NCI-H2171 (cell line): ENCODE measurements around the gene SORT1.
"Not testable (repeated sequence)": the region's sequence is repeated elsewhere in the genome, so short reads cannot be mapped to it uniquely, and the experiment has no call there.

Experiments
- DNase-seq: peaks from one replicate; lab custom pipeline; 2025; lab: John Stamatoyannopoulos, UW

Gene SORT1

DNA sequence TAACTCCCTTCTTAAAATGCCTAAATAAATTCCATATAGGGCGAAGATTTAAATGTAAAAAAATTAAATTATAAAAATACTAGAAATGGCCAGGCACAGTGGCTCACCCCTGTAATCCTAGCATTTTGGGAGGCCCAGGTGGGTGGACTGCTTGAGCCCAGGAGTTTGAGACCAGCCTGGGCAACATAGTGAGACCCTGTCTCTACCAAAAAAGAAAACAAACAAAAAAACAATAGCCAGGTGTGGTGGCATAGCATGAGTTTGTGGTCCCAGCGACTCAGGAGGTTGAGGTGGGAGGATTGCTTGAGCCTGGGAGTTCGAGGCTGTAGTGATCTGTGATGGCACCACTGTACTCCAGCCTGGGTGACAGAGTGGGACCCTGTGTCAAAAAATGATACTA lies 17.8 kb downstream of the SORT1 start:
- DNase-seq = no peak

DNA sequence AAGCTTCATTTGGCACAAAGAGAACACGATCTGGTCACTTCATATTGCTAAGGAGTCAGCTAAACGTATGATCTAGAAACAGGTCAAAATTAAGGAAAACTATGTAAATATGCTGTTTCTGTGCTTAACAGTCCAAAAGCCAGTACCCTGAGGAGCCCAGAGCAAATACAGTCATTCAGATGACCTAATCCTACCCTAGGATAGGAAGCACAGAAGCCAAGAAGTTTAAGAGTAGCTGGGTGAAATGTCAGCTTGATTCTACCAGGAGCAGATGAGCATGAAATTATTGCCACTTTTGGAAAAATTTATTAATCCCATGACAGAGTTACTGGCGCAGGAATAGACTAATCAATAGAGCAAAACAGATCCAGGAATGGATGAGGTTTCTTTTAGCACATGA lies 18.3 kb downstream of the SORT1 start:
- no peak for DNase-seq

DNA sequence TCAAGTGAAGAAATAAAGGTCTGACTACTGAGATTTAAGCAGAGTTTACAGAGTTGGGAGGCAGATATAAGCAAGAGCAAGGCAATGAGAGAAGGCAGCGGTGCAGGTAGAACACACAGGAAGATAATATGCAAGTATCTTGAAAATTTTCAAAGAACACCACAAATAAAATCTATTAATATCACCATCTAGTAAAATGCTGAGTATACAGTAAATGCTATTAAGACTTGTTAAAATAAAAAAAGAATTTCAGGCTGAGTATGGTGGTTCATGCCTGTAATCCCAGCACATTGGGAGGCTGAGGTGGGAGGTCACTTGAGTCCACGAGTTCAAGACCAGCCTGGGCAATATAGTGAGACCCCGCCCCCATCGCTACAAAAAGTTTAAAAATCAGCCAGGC lies 20.0 kb downstream of the SORT1 start:
- no peak for DNase-seq

DNA sequence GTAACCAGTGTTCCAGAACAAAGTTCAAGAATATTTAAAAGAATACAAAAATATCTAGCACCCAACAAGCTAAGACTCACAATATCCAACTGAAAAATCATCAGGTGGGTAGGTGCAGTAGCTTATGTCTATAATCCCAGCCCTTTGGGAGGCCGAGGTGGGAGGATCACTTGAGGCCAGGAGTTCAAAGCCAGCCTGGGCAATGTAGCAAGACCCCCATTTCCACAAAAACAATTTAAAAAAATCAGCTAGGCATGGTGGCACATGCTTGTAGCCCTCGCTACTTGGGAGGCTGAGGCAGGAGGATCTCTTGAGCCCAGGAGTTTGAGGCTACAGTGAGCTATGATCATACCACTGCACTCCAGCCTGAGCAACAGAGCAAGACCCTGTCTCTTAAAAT lies 24.0 kb downstream of the SORT1 start:
- DNase-seq = not testable (repeated sequence)

DNA sequence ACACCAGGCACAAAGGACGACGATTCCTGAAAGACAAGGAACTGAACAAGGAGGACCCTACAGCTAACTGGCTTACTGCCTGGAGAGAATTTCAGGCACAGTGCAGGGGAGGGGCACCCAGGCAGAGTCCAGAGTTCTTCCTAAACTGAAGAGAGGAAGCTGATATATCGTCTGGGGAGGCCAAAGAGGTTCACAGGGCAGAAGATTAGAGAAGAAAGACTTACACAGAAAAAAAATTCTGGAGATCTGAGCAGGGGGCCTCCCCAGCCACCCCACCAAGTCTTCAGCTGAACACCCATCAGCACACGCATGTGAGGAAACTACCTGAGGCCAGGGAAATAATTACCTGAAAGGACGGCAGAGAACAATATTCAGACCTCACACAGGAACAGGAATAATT lies 24.6 kb downstream of the SORT1 start:
- no peak for DNase-seq

DNA sequence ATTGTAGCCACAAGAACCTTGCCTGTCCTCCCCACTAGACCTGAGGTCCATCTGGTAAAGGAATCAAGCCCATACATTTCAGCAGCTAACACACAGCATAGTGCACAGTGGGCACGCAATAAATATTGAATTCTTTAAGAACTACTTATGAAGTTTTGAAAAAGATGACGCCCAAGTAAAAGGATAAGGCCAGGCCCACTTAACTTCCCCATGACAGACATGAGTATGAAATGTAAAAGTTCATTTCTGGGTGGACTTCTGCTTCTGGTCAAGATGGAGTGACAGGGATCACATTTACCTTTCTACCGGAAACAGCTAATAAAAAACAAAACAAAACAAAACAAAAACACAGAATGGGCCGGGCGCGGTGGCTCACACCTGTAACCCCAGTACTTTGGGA lies 25.4 kb downstream of the SORT1 start:
- no peak for DNase-seq

DNA sequence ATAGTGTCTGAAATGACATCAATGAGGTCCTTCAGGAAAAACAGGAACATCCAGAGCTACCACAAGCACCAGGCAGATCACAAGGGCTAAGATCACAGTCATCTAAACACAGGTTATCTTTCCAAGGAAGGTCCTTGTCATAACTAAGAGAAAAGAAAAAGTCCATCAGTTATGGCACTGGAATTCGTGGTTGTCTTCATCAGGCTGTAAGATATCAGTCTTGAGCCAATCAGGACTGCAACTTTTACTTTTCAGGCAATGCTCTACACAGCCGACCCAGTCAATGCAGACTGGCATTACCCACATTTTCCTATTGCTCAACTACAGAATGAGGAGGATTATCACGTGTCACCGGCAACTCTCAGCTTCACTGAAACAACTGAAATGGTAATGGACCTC lies 26.4 kb downstream of the SORT1 start:
- no peak for DNase-seq

DNA sequence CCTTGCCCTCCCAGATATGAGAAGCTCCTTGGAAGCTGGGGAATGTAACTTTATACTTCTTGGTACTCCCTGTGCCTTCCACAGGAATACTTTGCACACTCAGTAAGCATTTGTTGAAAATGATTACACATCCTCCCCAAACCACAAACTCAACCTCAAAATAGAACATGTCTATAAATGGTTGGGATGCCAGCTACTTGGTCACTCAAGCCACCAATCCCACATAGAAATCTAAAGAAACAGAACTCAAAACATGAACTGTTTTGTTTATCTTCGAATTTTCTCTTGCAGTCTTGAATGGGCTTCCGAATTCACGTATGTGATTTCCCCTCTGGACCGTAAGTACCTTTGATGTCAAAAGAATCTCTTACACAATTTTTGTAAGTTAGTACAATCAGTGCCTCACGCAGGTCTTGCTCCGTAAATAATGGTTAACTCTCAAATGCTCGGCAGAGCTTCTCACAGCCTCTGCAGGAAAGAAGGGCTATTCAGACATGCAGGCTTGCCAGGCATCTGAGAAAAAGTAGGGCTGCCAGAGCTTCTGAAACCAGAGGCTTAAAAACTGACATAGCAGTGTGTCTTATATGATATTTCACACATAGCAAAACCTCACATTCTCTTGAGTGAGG lies 26.9 kb downstream of the SORT1 start:
- no peak for DNase-seq

DNA sequence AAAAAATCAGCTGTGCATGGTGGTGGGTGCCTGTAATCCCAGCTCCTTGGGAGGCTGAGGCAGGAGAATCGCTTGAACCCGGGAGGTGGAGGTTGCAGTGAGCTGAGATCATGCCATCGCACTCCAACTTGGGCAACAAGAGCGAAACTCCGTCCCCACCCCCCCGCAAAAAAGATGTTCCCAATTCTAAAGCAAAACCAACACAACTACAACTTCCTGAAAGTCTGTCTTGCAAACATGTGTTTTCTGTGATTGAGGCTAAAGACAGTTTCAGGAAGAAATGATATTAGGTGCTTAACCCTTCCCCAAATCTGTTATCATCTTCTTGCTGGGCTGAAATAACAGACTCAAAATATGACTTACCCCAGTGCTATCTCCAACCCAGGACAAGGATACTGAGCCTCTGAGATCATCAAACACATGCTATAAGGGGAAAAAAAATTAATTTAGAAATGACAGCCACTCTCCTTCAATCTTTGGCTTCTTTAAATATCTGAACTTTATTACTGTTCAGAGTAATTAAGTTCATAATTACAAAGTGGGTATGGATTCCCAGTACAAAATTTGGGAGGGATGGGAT lies 28.5 kb downstream of the SORT1 start:
- no peak for DNase-seq

DNA sequence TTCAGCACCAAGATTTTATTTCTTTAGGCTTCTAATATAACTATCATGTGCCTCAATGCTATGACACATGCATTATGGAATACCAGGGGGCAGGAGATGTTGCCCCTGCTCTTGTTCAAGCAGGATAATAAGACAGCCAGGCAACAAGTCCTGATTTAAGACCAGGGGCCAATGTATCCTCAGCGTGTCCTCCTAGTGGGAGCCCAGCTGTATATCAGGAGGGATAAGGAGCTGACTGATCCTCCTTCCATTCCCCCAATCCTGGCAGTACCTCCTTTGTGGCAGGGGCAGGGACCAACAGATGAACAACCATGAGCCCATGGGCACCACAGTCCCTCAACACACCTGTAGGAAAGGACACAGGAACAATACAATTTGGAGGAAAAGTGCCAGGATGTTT lies 29.3 kb downstream of the SORT1 start:
- no peak for DNase-seq

DNA sequence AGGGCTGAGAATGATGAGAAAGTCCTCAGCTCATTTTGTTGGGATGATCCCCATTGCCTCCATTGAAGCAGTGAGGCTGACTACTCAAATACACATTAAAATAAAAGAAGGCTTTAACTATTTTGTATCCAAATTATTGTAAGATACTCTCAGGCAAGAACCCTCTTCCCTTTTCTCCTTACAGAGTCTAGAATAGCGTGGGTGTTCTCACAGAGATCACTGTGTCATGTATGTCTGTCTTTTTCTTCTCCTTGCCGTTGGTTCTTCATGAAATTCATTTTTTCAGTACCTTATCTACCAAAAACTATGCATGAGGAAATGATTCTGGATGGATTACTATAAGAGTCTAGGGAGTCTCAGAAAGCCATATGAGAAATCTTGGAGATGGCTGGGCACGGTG lies 30.1 kb downstream of the SORT1 start:
- no peak for DNase-seq

DNA sequence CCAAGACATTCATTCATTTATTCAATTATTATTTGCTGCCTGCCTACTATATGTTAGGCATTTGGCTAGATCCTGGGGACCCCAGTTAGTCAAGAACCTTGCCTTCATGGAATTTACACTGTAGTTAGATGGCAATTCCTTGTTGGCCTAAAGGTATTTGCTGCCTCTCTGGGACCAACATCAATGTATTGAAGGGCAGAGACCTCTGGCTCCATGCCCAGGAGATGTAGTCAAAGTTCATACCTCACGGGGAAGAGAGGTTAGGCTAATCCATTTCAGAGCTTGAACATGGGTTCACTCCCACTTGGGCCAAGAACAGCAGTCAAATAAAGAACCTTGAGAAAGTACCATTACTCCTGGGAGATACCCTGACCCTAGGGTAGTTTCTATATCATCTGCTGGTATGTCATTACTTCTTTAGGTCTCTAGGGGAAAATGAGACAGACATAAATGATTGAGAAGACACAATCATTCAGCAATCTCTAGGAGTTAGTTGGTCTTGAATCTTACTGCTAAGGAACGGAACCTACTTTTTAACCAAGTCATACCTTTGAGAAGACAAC lies 32.0 kb downstream of the SORT1 start:
- DNase-seq = no peak

DNA sequence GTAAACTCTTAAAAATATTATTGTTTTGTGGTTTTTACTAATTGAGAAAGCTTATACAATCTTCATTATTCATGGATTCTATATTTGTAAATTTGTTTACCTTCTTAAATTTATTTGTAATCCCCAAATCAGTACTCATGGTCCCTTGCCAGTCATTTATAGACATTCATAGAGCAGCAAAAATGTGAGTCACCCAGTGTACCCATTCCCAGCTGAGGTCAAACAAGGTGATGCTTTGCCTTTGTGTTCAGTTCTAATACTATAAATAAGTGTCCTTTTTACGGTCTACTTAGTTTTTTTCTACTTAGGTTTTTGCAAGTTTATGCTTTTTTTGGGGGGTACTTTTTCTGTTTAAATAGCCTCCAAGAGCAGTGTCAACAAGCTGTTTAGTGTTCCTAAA lies 36.1 kb downstream of the SORT1 start:
- no peak for DNase-seq

DNA sequence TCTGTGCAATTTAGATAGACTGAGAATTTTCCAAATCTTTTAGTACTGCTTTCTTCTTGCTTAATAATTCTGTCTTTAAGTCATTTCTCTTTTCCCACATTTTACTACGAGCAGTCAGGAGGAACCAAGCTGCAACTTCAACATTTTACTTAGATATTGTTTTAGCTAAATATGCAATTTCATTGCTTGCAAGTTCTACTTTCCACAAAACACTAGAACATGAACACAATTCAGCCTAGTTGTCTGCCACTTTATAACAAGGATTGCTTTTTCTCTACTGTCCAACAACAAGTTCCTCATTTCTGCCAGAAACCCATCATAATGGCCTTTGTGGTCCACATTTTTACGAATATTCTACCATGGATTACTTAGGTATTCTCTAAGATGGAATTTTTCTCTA lies 36.6 kb downstream of the SORT1 start:
- no peak for DNase-seq

DNA sequence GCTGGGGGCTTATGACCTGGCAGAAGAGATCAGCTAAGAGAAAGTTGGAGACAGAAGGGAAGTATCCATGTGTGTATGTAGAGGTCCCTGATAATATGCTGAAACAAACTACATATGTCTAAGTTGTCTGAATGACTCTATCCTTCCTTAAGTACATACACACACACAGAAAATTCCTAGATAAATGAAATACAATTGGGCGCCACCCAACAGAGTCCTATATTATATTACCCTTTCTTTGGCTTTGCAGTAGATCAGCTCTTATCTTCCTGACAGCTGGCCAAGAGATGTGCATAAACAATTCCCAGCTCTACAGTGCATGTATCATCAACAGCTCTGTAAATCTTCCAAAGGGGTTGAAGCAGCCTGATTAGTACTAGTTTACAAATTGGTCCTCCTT lies 40.1 kb downstream of the SORT1 start:
- peak; percentile 66 for DNase-seq

DNA sequence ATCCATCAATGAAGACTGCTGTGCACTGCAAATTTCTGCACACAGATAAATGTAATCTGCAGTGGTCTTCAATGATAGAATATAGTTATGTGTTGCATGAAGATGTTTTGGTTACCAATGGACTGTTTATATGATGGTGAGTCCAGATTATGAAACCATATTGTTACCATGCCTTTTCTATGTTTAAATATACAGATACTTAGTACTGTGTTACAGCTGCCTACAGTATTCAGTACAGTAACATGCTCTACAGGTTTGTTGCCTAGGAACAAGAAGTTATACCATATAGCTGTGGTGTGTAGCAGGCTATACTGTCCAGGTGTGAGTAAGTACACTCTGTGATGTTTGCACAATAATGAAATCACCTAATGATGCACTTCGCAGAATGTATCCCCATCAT lies 40.8 kb downstream of the SORT1 start:
- DNase-seq = no peak

DNA sequence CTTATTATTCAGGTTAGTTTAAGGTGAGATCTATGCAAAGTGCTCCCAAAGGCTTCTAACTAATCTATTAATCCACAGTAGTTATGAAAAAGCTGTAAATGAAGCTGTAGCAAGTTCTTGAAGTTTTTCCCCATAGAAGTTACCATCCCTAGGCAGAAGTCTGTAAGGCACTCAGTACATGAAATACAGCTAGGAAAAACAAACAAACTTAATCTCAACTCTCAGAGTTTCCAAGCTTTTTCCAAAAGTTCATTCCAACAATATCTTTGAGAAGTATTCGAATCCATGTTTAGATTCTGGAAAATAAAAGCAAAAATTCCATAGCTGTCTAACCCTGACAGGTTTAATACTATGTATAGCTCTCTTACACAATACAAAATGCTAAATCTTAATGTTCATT lies 41.2 kb downstream of the SORT1 start:
- DNase-seq = no peak

DNA sequence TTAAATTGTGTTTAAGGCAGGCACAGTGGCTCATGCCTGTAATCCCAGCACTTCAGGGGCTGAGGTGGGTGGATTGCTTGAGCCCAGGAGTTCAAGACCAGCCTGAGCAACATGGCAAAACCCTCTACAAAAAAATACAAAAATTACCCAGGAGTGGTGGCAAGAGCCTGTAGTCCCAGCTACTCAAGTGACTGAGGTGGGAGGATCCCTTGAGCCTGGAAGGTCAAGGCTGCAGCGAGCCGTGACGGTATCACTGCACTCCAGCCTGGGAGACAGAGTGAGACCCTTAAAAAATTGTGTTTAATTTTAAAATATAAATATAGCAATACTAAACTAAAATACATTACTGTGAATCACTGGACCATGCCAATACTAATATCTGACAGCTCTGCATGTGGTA lies 42.8 kb downstream of the SORT1 start:
- DNase-seq = no peak

DNA sequence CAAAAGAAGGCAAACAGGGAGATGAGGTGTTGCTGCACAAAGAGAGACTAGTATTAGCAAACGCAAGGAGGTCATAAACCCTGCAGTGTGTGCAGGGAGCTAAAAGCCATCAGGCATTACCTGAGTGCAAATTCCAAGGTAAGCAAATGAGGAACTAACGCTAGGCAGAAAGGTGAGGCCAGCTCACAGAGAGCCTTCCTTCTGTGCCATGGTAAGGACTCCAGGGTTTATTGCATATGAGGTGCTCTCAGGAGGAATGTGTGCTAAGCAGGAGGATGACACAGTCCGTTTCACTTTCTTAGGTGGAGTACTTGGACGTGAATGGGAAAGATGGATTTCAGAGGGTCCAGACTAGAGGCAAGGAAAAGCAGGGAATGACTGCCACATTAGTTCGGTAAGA lies 46.3 kb downstream of the SORT1 start:
- no peak for DNase-seq

DNA sequence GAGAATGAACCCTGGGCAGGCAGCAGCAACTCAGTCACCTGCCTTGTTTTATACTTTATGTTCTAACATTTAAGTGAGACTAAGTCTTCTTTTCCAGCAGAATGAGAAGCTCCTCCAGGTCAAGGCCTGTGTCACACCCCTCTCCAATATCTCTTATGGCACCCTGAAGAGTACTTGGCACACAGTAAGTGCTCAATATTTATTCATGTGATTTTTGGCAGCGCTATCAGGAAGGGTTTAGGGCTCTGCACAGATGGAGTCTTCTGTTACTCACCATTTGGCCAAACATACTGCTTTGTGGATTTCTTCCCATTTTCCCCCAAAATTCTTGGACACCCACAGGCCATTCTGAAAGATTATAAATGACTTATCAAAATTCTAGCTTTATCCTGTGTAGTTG lies 47.1 kb downstream of the SORT1 start:
- no peak for DNase-seq

DNA sequence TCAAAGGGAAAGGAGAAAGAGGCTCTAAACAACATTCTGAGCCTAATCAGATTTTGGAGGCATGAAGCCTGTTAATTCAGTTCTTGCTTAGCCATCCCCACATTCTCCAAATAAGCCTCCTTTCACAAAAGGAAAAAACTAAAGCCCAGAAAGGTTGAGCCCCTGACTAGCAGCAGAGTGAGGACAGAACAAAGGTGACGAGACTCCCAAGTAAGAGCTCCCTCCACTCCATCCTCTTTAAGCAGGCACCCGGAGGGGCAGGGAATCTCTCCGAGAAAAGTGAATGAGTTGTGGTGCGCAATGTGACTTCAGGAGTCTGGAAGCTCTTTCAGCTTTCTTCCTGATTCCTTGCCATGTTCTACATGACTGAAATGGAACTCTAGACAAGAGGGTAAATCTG lies 47.5 kb downstream of the SORT1 start:
- no peak for DNase-seq

DNA sequence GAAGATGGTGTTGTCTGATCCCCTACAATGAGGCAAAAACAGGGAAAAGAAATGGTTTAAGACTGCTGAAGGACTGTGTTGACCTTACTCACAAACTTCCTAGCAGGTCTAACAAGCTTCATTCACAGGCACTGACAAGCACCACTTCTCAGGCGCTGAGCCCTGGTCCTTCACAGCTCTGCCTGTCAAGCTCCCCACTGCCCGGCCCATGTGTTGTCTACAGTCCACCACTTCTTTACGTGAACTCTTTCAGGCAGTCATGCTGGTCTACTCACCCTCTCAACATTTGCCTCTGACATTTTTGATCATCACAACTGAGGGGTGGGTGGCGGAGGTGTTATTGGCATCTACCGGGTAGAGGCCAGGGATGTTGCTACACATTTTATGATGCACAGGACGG lies 50.2 kb downstream of the SORT1 start:
- DNase-seq = no peak

DNA sequence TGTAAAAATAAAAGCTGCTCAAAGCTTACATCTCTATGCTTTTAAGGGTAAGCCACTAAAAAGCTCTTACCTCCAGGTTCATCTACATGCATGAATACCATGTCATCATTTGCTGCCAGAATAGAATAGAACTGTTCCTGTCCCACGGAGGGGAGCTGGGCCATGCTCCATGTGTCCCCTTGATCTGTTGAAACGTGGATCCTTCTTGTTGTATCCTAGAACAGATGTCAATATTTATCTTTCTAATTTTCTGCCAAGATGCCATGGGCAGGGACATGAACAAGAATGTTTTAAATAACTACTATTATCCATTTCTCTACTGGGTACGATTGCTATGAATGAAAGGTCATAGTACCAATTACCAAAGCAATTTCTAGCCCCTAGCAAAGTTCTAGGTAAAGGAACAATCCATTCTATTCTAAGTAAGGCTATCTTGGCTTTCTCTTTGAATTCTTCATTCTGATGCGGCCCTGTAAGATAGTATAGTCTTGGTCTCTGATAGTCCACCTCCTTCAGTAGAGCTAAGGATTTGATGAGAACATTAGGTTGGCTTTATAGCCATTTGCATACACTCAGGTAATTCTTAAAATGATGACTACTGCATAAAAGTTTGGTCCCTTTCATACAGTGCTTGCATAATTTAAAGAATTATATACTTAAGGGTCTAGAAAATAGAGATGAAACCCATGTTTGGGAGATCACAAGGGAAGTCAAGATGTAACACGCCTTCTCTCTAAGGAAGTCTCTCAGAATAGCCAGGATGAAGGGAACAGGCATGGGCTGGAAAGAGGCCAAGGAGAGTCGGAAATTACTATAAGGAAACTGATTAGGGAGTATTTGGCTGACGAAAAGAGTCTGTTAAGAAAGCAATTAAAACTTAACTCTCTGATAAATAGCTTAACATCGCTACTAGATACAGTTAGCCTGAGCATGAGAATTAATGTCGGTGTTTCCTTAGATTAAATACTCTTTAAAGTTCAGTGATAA lies 55.5 kb downstream of the SORT1 start:
- DNase-seq = no peak
